ENCODE measurements around the gene CHST15.

The CHST15 gene

DNA sequence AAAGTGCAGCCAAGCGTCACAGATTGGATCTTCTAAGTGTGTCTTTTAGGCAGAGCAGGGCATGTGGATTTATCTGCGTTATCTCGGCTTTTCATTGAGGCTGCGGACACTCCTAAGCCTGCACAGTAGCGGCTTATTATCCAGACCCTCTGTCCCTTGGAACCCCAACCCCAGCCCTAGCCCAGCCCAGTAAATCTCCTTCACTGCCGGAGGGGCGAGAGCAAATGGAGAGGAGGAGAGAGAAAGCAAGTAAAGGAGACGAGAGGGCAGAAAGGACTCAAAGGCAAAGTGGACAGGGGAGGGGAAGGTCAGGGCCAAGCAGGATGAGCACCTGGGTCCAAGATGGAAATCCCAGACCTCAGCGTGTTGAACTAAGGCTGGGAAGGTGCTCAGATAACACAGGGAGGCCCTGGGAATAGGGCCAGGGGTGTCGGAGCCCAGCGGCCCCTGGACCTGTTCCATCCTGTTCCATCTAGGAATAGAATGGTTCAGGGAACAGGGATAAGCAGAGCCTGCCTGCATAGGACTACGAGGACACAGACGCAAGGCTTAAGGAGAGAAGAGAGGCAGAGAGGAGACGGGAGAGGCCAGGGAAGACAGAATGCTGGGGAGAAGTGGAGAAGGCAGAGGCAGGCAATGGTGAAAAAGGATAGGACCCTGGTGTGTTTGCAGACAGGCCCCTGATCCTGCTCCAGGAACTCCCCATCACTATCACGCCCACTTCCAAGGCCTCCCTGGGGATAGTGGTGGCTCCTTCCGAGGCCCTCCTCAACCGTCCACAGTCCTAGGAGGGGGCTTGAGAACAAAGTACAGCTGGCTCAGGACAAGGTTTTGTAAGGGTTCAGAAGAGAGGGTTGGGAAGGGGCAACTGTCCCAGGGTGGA is 99.6 kb downstream of the CHST15 start:
- DNase-seq, result no peak

DNA sequence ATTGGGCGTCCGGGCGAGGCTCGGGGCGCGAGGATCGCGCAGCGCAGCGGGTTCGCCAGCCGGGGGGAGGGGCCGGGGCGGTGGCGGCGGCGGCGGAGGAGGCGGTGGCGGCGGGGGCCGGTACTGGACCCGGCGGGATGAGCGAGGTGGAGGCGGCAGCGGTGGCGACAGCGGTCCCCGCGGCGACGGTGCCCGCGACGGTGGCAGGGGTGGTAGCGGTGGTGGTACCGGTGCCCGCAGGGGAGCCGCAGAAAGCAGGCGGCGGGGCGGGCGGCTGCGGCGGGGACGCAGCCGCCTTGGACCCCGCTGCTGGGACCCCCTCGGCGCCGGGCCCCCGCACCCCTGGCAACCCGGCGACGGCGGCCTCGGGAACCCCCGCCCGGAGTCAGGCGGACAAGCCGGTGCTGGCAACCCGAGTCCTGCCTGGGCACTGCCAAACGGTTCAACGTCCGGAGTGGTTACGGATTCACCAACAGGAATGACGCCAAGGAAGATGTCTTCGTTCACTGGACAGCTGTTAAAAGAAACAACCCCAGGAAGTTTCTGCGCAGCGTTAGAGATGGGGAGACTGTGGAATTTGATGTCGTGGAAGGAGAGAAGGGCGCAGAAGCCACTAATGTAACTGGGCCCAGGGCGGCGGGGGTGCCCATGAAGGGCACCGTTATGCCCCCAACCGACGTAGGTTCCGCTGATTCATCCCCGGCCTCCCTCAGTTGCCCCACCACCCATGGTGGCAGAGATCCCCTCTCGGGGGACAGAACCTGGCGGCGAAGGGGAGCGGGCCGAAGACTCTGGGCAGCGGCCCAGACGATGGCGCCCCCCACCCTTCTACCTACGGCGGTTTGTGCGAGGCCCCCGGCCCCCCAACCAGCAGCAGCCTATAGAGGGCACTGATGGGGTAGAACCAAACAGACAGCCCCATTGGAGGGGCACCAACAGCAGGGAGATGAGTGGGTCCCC is 101.5 kb downstream of the CHST15 start:
- no peak for DNase-seq

DNA sequence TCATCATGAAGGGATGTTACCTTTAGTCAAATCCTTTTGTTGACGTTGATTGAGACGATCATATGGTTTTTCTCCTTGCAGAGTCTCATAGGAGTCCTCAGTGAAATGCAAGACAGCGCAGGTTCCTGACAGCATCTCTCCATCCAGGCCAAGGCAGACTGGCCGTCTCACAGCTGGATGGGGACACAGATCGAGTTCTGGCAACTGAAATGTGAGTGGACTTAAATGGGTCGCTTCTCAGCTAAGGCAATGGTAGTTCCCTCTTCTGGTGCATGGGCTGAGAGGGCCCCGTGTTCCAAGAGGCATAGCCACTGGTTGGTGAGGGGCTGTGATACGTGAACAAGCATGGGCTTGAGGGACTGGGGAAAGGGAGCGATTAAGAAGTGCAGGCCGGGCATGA is 102.5 kb downstream of the CHST15 start:
- no peak for DNase-seq

DNA sequence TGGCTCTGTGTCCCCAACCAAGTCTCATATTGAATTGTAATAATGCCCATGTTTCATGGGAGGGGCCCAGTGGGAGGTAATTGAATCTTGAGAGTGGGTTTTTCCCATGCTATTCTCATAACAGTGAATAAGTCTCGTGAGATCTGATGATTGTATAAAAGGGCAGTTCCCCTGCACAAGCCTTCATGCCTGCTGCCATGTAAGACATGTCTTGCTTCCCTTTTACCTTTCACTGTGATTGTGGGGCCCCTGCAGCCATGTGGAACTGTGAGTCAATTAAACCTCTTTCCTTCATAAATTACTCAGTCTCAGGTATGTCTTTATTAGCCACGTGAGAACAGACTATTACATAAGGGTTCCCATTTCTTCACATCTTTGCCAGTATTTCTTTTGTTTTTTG is 104.7 kb downstream of the CHST15 start:
- DNase-seq, result no peak

DNA sequence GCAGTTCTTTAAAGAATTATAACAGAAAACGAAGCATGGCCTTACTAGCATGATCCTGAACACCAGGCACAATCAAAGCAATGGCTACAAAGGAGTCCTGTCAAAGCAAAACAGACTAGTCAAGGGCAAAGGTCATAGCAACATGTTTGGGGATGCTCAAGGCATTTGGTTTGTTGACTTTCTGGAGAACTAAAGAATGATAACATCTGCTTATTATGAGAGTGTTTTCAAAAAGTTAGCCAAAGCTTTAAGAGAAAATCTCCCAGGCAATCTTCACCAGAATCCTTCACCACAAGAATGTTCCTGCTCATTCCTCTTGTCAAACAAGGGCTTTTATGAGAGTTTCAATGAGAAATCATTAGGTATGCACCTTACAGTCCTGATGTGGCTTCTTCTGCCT is 106.7 kb downstream of the CHST15 start:
- no peak for DNase-seq

DNA sequence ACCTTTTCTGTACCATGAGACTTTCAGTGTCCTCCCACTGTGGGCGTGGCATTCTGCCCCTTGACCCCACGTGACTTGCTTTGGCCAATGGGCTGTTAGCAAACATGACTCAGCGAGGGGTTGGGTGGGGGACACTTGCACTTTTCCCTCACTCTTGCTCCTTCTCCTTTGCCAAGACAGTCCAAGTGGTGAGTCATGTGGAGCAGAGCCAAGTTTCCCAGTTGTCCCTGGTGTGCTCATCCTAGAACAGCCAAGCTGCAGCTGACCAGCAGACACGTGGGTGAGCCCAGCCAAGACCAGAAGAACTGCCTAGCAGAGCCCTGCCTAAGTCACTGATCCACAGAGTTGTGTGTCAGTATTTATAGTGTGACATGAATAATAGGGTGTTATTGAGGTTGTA is 119.0 kb downstream of the CHST15 start:
- DNase-seq, result no peak

DNA sequence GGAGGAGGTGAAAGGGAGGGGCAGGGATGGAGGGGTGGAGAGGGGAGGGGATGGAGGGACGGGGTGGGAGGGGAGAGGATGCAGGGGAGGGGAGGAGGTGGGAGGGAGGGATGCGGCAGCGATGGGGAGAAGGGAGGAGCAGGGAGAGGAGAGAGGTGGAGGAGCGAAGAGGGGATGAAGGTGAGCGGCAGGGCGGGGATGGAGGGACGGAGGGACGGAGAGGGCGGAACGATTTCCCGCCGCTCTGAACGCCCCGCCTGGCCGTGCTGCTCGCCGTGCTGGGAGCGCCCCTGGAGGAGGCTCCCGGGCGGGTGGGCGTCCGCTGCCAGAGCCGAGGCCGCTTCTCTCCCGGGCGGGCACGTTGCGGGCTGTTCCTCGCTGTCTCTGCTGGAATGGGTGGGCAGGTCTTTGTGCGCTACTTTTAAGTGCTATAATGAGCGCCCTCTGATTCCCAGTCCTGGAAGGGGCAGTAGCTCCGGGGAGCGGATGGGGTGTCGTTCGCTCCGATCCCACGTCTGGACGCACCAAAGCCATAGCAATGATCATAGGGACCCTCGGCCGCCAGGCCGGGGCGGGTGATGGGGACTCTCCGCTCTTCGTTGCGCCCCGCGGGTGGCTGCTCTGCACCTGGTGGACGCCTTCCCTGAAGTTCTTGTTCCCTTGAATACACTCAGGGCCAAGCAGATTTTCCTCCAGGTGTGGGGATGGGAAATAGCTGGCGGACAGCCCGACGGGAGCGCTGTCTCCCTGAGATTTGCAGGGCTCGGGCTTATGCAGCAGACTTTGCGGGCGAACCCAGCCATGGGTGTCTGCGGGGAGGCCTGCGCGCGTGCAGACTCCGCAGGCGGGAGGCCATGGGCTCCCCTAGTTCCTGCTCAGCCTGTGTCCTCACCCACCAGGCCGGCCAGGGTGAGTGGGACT is 120.7 kb downstream of the CHST15 start:
- DNase-seq, result no peak

DNA sequence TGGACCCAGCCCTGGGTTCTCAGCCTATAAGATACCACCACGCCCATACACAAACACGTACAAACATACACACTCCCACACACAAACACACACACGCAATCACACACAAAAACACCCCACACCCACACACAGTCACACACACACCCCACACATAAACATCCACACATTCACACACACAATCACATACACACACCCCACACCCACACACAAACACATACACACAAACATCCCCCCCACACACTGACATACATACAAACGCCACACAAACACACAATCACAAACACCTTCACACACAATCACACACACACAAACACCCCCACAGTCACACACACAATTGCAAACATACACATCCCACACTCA is 122.5 kb downstream of the CHST15 start:
- DNase-seq, result no peak

DNA sequence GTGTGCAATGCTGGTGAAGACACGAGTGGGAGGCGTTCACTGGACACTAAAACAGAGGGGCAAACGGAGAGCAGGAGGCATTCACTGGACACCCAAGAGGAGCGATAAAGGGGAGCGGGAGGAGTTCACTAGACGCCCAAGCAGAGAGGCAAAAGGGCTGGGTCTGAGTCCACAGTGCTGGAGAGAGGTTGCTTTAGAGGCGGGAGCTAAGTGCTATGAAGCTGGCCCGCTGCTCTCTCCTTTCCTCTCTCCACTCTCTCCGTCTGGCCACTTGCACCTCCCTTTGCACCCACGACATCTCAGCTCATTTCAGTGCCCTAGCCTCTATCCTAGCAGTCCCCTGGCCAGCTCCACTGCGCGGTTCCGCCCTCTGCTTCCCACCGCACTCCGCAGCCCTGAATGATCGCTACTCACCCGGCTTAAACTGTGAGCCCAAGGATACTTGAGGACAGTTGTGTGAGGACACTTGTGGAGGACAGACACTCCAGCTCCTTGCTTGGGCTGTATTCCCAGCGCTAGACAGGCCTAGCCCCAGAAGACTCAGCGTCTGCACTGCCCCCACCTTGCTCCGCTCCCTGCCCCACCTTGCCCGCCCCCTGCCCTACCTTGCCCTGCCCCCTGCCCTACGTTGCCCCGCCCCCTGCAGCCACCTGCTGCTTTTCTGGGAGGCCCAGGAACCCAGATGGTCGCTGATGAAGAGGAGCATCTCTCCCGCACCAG is 123.0 kb downstream of the CHST15 start:
- no peak for DNase-seq

DNA sequence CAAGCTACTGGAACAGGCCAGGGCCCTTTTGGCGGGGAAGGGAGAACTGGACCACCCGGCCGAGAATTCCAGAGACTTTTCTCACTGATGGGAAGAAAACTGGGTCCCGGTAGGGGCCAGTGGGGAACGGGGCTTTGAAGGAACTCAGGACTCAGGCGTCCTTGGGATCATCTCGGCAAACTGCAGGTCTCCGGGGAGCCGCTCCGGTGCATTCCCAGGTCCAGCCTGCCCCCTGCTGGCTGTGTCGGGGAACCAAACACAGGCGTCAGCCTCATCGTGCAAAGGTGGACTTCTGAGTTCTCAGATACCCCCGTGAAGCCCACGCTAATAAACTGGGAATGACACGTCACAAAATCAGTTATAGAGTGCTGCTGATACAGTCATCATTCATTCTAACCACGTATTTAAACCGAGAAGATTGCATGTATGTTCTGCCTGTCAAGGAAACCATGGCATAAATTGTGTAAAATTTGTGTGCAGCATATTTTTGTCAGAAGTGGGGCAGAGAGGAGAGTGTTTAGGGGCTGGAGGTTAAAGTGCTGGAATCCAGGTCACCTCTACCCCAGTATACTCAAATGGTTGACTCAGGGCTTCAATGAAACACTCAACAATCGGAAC is 125.7 kb downstream of the CHST15 start:
- peak; percentile 31 for DNase-seq

DNA sequence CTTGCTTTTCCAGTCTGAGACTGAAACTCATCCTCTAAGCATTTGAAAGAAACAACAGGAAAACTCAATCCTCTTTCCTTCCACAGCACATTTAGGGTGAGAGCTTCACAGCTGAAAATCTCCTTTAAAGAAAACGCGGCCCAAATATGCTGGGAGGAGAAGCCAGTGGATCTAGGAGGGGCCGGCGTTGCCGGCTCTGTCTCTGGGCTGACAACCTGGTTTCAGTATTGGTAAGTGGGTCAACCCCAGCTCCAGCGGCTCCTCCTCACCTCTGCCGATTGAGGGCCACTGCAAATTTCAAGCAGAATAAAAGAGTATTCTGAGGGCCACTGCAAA is 126.5 kb downstream of the CHST15 start:
- DNase-seq, result no peak

DNA sequence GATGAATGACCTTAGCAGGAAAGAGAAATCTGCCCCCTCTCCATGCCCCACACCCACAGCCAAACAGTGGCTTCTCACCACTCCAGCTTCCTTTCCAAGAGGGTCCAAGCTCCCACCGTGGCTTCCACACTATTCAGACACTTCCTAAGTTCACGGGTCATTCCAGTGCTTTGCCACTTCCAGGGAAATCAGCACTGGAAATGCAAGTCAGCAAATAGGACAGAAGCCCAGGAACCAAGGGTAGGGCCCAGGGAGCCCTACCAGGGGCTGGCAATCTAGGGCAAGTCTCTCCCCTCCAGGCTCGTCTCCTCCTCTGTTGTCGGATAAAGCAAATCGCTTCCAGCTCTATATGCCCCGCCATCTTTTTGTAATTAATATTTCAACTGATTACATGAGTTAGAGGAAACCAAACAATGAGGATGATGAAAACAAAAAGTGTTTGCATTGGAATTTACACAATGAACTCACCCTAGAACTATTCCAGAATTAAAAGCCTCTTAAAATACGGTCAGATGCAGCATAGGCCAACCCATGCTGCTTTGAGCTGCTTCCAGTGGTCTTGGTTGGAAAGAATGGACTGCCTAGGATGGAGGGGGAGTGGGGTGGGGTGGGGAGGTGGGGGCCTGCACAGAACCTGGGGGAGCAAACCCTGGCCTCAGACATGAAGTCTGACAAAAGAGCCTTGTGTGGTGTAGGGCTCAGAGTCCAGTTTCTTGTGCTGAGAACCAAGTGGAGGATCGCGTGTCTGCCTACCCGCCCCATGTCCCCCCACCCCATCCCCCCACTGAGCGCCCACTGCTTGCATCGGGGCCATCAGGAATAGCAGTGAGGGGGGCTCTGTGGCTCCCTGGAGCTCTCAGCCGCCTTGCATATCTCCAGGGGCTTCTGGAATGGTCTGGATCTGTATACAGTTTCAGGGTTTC is 127.2 kb downstream of the CHST15 start:
- DNase-seq, result no peak

DNA sequence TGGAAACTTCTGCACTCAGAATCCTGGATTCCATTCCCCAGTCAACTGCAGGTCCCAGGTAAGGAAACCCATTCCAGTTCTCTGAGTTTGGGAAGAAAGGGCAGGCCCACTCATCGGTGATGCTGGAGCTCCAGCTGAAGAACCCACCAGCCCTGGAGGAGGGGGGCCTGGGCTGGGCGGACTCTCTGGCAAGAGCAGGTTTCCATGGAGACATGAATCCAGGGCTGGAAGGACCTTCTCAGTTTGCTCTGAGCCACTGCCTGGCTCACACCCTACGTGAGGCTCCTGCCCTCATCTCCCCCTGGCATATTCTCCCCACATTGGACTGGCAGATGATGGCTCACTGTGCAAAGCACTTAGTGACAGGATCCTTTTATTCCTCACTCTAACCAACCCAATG is 128.4 kb downstream of the CHST15 start:
- DNase-seq, result no peak

DNA sequence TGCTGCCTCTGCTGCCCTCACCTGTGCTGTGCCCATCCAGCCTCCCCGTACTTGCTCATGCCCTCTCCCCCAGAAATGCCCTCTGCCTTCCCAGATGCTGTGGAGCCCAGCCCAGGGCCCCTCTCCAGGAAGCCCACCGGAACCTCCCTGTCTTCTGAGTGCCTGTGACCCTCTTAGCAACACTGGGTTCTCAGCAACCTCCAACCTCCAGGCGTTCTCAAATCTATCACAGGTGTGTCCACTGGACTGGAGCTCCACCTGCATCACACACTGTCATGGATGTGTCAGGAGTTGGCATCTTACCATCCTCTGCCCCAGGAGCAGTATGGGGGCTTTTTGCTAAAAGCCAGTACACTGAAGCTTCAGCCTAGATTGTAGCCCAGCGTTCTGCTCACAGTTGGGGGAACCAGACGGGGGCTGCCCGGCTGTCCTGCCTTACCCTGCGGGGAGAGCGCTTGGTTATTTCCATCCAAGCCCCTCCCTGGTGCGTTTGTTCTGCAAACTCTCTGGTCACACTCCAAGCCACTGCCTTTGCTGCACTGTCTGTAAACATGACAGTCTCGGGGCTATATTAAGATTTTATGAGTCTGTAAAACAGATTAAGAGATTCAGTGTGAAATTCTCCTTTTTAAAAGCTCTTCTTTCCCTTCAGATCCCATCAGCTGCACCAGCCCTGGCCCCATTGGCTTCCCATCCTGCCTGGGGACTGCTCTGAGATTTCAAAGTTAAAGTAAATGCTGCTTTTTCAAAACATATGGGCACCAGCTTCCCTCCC is 130.5 kb downstream of the CHST15 start:
- no peak for DNase-seq

DNA sequence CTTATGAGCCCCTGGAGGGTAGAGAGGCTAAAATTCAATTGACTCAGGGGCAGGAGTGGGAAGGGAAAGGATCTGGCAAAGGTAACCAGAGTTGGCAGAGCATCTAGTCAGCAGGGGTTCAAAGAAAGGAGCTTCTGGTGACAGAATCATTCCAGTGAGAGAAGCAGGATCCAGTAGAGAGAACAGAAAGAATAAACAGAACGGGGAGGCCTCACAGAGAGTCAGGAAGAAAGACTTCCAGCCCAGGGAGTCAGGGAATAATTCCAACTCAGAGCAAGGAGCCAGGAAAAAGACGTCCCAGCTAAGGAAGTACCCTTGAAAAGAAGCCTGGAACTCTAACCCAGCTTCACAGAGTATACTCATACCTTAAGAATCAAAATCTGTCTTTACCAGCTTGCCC is 135.2 kb downstream of the CHST15 start:
- DNase-seq, result no peak
